Spleen (tissue), 7 donors: ENCODE results near the gene EML6.

Source experiments
- CTCF ChIP-seq, 11 experiments: fragments of 200-600 bp in 7 of 11; fragments of 450-650 bp in 4 of 11; sonication (generic) in 4 of 11; IDR thresholded peaks in 8 of 11; conservative IDR thresholded peaks in 3 of 11; 1 replicate in 7 of 11; 2 replicates in 4 of 11; pipeline versions ENCODE4 v1.4.0 to v1.8.0; 2016 to 2021; ENCODE audit warnings: antibody characterized with exemption in 11 of 11, inconsistent platforms in 4 of 11, mild to moderate bottlenecking in 1 of 11
- POLR2A ChIP-seq, 3 donors: fragments of 450-650 bp; IDR thresholded peaks; one replicate each; pipeline ENCODE4 v1.5.1; 2017; ENCODE audit warnings: antibody characterized with exemption in 3 of 3, mild to moderate bottlenecking in 1 of 3
- POLR2AphosphoS5 ChIP-seq, 3 donors: sonication (generic); formaldehyde crosslinking; IDR thresholded peaks; one replicate each; pipeline ENCODE4 v1.5.1; 2017; ENCODE audit warnings: antibody characterized with exemption in 3 of 3
- donor health status: DM: no; HTN: no; CAD: no; lungs with moderate emphysema.
- donor health status: DM: no; HTN: no; CAD: no.
- donor health status: DM: no; HTN: no; CAD: no.

- TF ChIP-seq POLR2A (IDR thresholded peaks at IDR 0.05) (no peak), CTCF (IDR thresholded peaks at IDR 0.05 in 8 of 11, conservative IDR thresholded peaks at IDR 0.05 in 3 of 11) (no peak), POLR2AphosphoS5 (IDR thresholded peaks at IDR 0.05) (no peak)
Measured at GRCh38 chr2:54904836-54905235, 181.4 kb downstream of the EML6 start.
